ENCODE data around the gene DIPK1A.
A peak's percentile ranks its signal among the peaks of the same experiment; 100 is the strongest.

Gene DIPK1A

DNA sequence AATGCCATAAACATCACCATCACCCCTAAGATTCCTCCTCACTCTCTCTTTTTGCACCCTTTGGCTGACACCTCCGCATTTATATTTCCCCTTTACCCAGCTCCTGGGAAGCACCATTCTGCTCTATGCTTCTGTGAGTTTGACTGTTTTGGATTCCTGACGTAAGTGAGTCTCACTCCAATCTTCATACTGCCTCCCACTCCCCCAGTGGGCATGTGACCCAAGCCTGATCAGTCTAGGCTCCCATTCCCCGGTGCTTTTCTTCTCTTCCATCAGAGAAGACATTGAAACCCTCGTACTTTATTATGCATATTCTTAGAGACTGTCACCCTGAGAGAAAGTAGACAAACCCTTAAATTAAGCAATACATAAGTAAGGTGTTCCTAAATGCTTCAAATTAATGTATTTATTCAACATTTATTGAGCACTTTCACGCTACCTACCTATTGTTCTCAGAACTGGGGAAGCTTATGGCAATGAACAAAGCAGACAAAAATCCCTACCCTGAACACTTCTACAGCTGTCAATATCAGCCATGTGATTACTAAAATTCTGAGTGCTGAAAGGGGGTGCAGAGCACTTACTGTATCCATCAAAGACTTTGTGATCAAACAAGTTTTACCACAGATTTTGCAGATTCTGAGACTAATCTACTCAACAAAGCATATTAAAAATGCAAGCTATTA lies 43.4 kb upstream of the DIPK1A start:
- TF ChIP-seq CTCF (IDR thresholded peaks at IDR 0.05; ENCODE audit: borderline replicate concordance, extremely low read depth, low read length, poor library complexity, severe bottlenecking) (no peak), EZH2 (IDR thresholded peaks at IDR 0.05; ENCODE audit: borderline replicate concordance, low read depth, low read length, severe bottlenecking) (no peak)
- no peak overlapping the region for H3K4me3 ChIP-seq (ENCODE audit: low read depth in 1 of 2, low read length in 2 of 2)
- H3K9me3 ChIP-seq (ENCODE audit: insufficient read depth, low read length, severe bottlenecking): no peaks in the 10 kb centered on the region
- no peaks in the 10 kb centered on the region for H4K20me1 ChIP-seq (ENCODE audit: insufficient read depth, low read length)
- H3K4me2 ChIP-seq (ENCODE audit: insufficient read depth, low read length): no peak overlapping the region
- H2AFZ ChIP-seq (ENCODE audit: low read depth, low read length): no peak overlapping the region
- H3K9ac ChIP-seq (ENCODE audit: low read depth, low read length): no peak overlapping the region
- no peaks in the 10 kb centered on the region for H3K27me3 ChIP-seq (ENCODE audit: insufficient read depth, low read length, poor library complexity)
- DNase-seq (no peak), ATAC-seq (ENCODE audit: insufficient read depth, low read depth) (peak; percentile 61; the same call in 2 of the 3 replicates)
- H3K79me2 ChIP-seq (ENCODE audit: insufficient read depth, low read length): no peaks in the 10 kb centered on the region
- H3K36me3 ChIP-seq (ENCODE audit: insufficient read depth, low read length): no peaks in the 10 kb centered on the region
- no peak overlapping the region for H3K27ac ChIP-seq (ENCODE audit: low read length)
- H3K4me1 ChIP-seq (ENCODE audit: insufficient read depth, low read length): no peaks in the 10 kb centered on the region

GRCh38 chr1:93003981-93004380 lies 42.7 kb upstream of the DIPK1A start:
- no peak overlapping the region for H3K4me3 ChIP-seq (ENCODE audit: low read depth in 1 of 2, low read length in 2 of 2)
- H3K4me2 ChIP-seq (ENCODE audit: insufficient read depth, low read length): no peak overlapping the region
- no peak for DNase-seq
- H3K36me3 ChIP-seq (ENCODE audit: insufficient read depth, low read length): no peaks in the 10 kb centered on the region
- H3K9ac ChIP-seq (ENCODE audit: low read depth, low read length): no peak overlapping the region
- TF ChIP-seq EZH2 (IDR thresholded peaks at IDR 0.05; ENCODE audit: borderline replicate concordance, low read depth, low read length, severe bottlenecking): no peak
- TF ChIP-seq CTCF (IDR thresholded peaks at IDR 0.05; ENCODE audit: borderline replicate concordance, extremely low read depth, low read length, poor library complexity, severe bottlenecking): no peak
- no peaks in the 10 kb centered on the region for H3K9me3 ChIP-seq (ENCODE audit: insufficient read depth, low read length, severe bottlenecking)
- H3K27me3 ChIP-seq (ENCODE audit: insufficient read depth, low read length, poor library complexity): no peaks in the 10 kb centered on the region
- H2AFZ ChIP-seq (ENCODE audit: low read depth, low read length): no peak overlapping the region
- no peaks in the 10 kb centered on the region for H3K79me2 ChIP-seq (ENCODE audit: insufficient read depth, low read length)
- H4K20me1 ChIP-seq (ENCODE audit: insufficient read depth, low read length): no peaks in the 10 kb centered on the region
- ATAC-seq (ENCODE audit: insufficient read depth, low read depth): no peak
- H3K4me1 ChIP-seq (ENCODE audit: insufficient read depth, low read length): no peaks in the 10 kb centered on the region
- no peak overlapping the region for H3K27ac ChIP-seq (ENCODE audit: low read length)

DNA sequence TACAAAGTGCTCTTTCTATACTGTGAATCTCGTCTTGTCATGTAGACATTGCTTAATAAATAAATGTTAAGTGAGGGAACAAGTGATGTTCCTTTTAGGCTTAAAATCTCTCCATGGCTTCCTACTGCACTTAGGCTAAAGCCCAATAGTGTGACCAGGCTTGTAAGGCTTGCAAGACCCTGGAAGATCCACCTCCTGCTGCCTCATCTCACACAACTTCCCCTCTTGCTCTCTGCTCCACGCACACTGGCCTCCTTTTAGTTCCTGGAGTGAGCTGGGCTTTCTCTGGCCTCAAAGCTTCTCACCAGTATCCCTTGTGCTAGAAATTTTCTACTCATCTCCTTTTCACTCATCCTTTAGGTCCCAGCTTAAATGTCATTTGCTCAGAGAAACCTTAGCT lies 41.5 kb upstream of the DIPK1A start:
- DNase-seq: no peak

More for the DNA sequence above, 41.5 kb upstream of the DIPK1A start:
- Histone ChIP-seq H3K9me3 (ENCODE audit: insufficient read depth, low read length, severe bottlenecking) (no peaks in the 10 kb centered on the region), H3K9ac (ENCODE audit: low read depth, low read length) (no peak overlapping the region), H3K79me2 (ENCODE audit: insufficient read depth, low read length) (no peaks in the 10 kb centered on the region), H3K4me2 (ENCODE audit: insufficient read depth, low read length) (no peak overlapping the region), H3K36me3 (ENCODE audit: insufficient read depth, low read length) (no peaks in the 10 kb centered on the region), H3K27me3 (ENCODE audit: insufficient read depth, low read length, poor library complexity) (no peaks in the 10 kb centered on the region), H3K4me1 (ENCODE audit: insufficient read depth, low read length) (no peaks in the 10 kb centered on the region), H4K20me1 (ENCODE audit: insufficient read depth, low read length) (no peaks in the 10 kb centered on the region), H3K27ac (ENCODE audit: low read length) (no peak overlapping the region), H2AFZ (ENCODE audit: low read depth, low read length) (no peak overlapping the region), H3K4me3 (ENCODE audit: low read depth in 1 of 2, low read length in 2 of 2) (no peak overlapping the region)
- no peak for ATAC-seq (ENCODE audit: insufficient read depth, low read depth)
- TF ChIP-seq EZH2 (IDR thresholded peaks at IDR 0.05; ENCODE audit: borderline replicate concordance, low read depth, low read length, severe bottlenecking) (no peak), CTCF (IDR thresholded peaks at IDR 0.05; ENCODE audit: borderline replicate concordance, extremely low read depth, low read length, poor library complexity, severe bottlenecking) (no peak)

All from DND-41 (cell line).